ENCODE results near the gene NOTCH1. TPM values are rescaled to one million over a fixed set of nuclear protein-coding genes. Genes with fewer than 3 reads are reported as not detected.

The NOTCH1 gene
- total RNA-seq, 1 experiment from 2014 or later, result 39.2 TPM

GRCh38 chr9:136522314-136523237 lies 23.3 kb downstream of the NOTCH1 start:
- Histone ChIP-seq H4K20me1 (ENCODE audit: insufficient read depth) (no peaks in the 10 kb centered on the region), H3K4me3 (no peak overlapping the region), H2AFZ (no peak overlapping the region), H3K4me2 (no peak overlapping the region), H3F3A (ENCODE audit: insufficient read depth, low read depth) (no peaks in the 10 kb centered on the region), H3K36me3 (ENCODE audit: low read depth) (no peaks in the 10 kb centered on the region), H3K9me2 (ENCODE audit: insufficient read depth) (no peaks in the 10 kb centered on the region), H3K27ac (no peak overlapping the region), H3K27me3 (ENCODE audit: insufficient read depth, low read depth) (no peaks in the 10 kb centered on the region), H3K79me2 (ENCODE audit: low read depth) (no peaks in the 10 kb centered on the region), H3K4me1 (replicated peaks; ENCODE audit: insufficient read depth) (no peaks in the 10 kb centered on the region), H3K9me3 (ENCODE audit: insufficient read depth, low read depth) (no peaks in the 10 kb centered on the region)
- CTCF ChIA-PET, result no interaction called here
- intact Hi-C loops (cut with micrococcal nuclease; ENCODE audit: unreplicated experiment), result no loop called here
- DNase-seq, result no peak
- POLR2A ChIA-PET (ENCODE audit: unreplicated experiment), result no interaction called here
- TF ChIP-seq CTCF (conservative IDR thresholded peaks at IDR 0.05) (no peak), EZH2 (IDR thresholded peaks at IDR 0.05; ENCODE audit: low read depth) (no peak)
- no TSS peak for BruUV-seq (replicated peaks)

GRCh38 chr9:136521537-136521936 lies 24.3 kb downstream of the NOTCH1 start:
- Histone ChIP-seq H2AFZ (no peak overlapping the region), H3K4me2 (no peak overlapping the region), H3F3A (ENCODE audit: insufficient read depth, low read depth) (no peaks in the 10 kb centered on the region), H3K9me2 (ENCODE audit: insufficient read depth) (no peaks in the 10 kb centered on the region), H3K9me3 (ENCODE audit: insufficient read depth, low read depth) (no peaks in the 10 kb centered on the region), H3K4me3 (no peak overlapping the region), H4K20me1 (ENCODE audit: insufficient read depth) (no peaks in the 10 kb centered on the region), H3K4me1 (replicated peaks; ENCODE audit: insufficient read depth) (no peaks in the 10 kb centered on the region), H3K27me3 (ENCODE audit: insufficient read depth, low read depth) (no peaks in the 10 kb centered on the region), H3K36me3 (ENCODE audit: low read depth) (no peaks in the 10 kb centered on the region), H3K79me2 (ENCODE audit: low read depth) (no peaks in the 10 kb centered on the region), H3K27ac (no peak overlapping the region)
- TF ChIP-seq CTCF (conservative IDR thresholded peaks at IDR 0.05), result no peak
- TF ChIP-seq EZH2 (IDR thresholded peaks at IDR 0.05; ENCODE audit: low read depth), result no peak
- intact Hi-C loops (cut with micrococcal nuclease; ENCODE audit: unreplicated experiment), result no loop called here
- no TSS peak for BruUV-seq (replicated peaks)
- CTCF ChIA-PET, result no interaction called here
- no peak for DNase-seq
- POLR2A ChIA-PET (ENCODE audit: unreplicated experiment), result no interaction called here

- Histone ChIP-seq H2AFZ (no peak overlapping the region), H3K27me3 (ENCODE audit: insufficient read depth, low read depth) (no peaks in the 10 kb centered on the region), H3K36me3 (ENCODE audit: low read depth) (no peaks in the 10 kb centered on the region), H3K4me1 (replicated peaks; ENCODE audit: insufficient read depth) (no peaks in the 10 kb centered on the region), H3K9me2 (ENCODE audit: insufficient read depth) (no peaks in the 10 kb centered on the region), H3K4me3 (no peak overlapping the region), H3F3A (ENCODE audit: insufficient read depth, low read depth) (no peaks in the 10 kb centered on the region), H3K27ac (no peak overlapping the region), H3K79me2 (ENCODE audit: low read depth) (no peaks in the 10 kb centered on the region), H4K20me1 (ENCODE audit: insufficient read depth) (no peaks in the 10 kb centered on the region), H3K4me2 (no peak overlapping the region), H3K9me3 (ENCODE audit: insufficient read depth, low read depth) (no peaks in the 10 kb centered on the region)
- TF ChIP-seq CTCF (conservative IDR thresholded peaks at IDR 0.05) (no peak), EZH2 (IDR thresholded peaks at IDR 0.05; ENCODE audit: low read depth) (no peak)
- no peak for DNase-seq
- POLR2A ChIA-PET (ENCODE audit: unreplicated experiment), result interaction anchor here (0.6 kb wide), 1 partner anchor 16 kb away, joined by 4 read pairs; no protein-coding TSS in a partner anchor
- BruUV-seq (replicated peaks), result no TSS peak
- CTCF ChIA-PET, result no interaction called here
- intact Hi-C loops (cut with micrococcal nuclease; ENCODE audit: unreplicated experiment), result no loop called here
Measured at GRCh38 chr9:136520053-136520540, 25.8 kb downstream of the NOTCH1 start.
